Fibroblast of pulmonary artery (primary cell): Measurements from ENCODE around the gene COX19.

Experiments used
- DNase-seq: peaks from one replicate; pipeline ENCODE4 v3.0.0-alpha.2; 2010; ENCODE audit warnings: low read depth
- H3K4me3 ChIP-seq: replicated peaks from 2 replicates; pipeline ENCODE4 v1.5.1; 2011; ENCODE audit warnings: low read depth, mild to moderate bottlenecking, control low read depth, low read length, moderate library complexity
- CTCF ChIP-seq: IDR thresholded peaks from 2 replicates; pipeline ENCODE4 v1.5.1; 2011; ENCODE audit warnings: mild to moderate bottlenecking, control low read depth, low read length, inconsistent platforms; ENCODE audit errors: missing control alignments

Gene COX19

GRCh38 chr7:935874-936385, 39.4 kb downstream of the COX19 start:
- DNase-seq = no peak
- TF ChIP-seq CTCF = no peak
- H3K4me3 ChIP-seq = no peak overlapping the region

GRCh38 chr7:935164-935873, 40.0 kb downstream of the COX19 start:
- no peak for DNase-seq
- no peak for TF ChIP-seq CTCF
- no peak overlapping the region for H3K4me3 ChIP-seq

- H3K4me3 ChIP-seq = no peak overlapping the region
- no peak for TF ChIP-seq CTCF
Observed at GRCh38 chr7:934469-935163, 40.7 kb downstream of the COX19 start.

GRCh38 chr7:932651-932975, 42.7 kb downstream of the COX19 start:
- TF ChIP-seq CTCF = no peak
- no peak for DNase-seq
- no peak overlapping the region for H3K4me3 ChIP-seq

More at GRCh38 chr7:934469-935163, 40.7 kb downstream of the COX19 start:
- DNase-seq = no peak

GRCh38 chr7:931871-932650, 43.3 kb downstream of the COX19 start:
- TF ChIP-seq CTCF = no peak
- DNase-seq = no peak
- no peak overlapping the region for H3K4me3 ChIP-seq

GRCh38 chr7:930975-931758, 44.2 kb downstream of the COX19 start:
- TF ChIP-seq CTCF = no peak
- DNase-seq = no peak
- no peak overlapping the region for H3K4me3 ChIP-seq
